Measurements from ENCODE around the gene IL4I1.
A peak's percentile ranks its signal among the peaks of the same experiment; 100 is the strongest.

Gene IL4I1

GRCh38 chr19:49862391-49863253 lies 34.1 kb downstream of the IL4I1 start:
- no peak for DNase-seq (ENCODE audit: low read depth)

GRCh38 chr19:49861541-49862378 lies 34.9 kb downstream of the IL4I1 start:
- no peak for DNase-seq (ENCODE audit: low read depth)

DNA sequence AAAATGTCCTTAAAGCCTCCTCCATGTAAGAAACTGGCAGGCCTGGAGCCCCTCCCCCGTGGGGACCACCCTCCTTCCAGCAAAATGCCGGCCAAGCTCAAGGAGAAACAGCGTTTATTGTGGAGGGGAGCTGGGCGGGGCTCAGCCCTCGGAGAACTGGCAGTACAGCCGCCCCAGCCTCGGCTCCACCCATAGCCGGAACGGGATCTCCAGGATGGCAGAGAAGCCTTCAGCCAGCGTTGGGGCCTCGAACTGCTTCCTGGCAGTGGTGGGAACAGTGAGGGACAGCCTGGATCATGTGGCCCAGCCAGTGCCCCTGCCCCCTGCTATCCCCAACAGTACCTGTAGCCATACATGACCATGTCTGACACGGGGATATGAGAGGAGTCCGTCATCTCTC lies 35.6 kb downstream of the IL4I1 start:
- DNase-seq (ENCODE audit: low read depth), result no peak

GRCh38 chr19:49860336-49861102 lies 36.2 kb downstream of the IL4I1 start:
- no peak for DNase-seq (ENCODE audit: low read depth)

GRCh38 chr19:49859682-49860335 lies 36.9 kb downstream of the IL4I1 start:
- DNase-seq (ENCODE audit: low read depth), result no peak

GRCh38 chr19:49858088-49858985 lies 38.4 kb downstream of the IL4I1 start:
- DNase-seq (ENCODE audit: low read depth), result no peak

DNA sequence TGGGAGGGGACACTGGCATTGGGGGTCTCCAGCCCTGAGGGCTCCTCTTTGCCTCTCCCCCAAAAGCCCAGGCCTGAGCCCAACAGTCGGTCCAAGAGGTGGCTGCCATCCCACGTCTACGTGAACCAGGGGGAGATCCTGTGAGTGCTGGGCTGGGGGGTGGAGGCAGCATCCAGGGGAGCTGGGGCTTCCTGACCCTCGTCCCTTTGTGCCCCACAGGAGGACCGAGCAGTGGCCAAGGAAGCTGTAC lies 38.9 kb downstream of the IL4I1 start:
- DNase-seq (ENCODE audit: low read depth), result no peak

GRCh38 chr19:49857061-49857837 lies 39.4 kb downstream of the IL4I1 start:
- no peak for DNase-seq (ENCODE audit: low read depth)

- no peak for DNase-seq (ENCODE audit: low read depth)
These were observed 40.1 kb downstream of the IL4I1 start for GRCh38 chr19:49856574-49857021.

- no peak for DNase-seq (ENCODE audit: low read depth)
These were observed 40.8 kb downstream of the IL4I1 start for GRCh38 chr19:49855676-49856573.

DNA sequence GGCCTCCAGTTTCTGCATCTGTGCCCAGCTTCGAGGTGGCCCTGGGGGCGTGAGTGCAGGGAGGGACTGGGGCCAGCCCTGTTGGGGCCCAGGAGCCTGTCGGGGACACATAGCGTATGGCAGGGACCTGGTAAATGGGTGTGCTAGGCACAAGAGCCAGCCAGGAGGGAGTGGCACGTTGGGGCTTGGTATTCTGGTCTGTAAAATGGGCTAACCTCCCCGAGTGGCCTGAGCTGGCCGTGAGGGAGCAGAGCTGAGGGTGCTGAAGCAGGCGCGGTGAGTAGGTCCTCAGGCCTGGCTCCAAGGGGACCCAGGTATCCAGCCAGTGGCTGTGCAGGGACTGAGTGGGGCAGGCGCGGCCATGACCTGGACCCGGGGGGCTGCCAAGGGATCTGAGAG lies 41.4 kb downstream of the IL4I1 start:
- no peak for DNase-seq (ENCODE audit: low read depth)

DNA sequence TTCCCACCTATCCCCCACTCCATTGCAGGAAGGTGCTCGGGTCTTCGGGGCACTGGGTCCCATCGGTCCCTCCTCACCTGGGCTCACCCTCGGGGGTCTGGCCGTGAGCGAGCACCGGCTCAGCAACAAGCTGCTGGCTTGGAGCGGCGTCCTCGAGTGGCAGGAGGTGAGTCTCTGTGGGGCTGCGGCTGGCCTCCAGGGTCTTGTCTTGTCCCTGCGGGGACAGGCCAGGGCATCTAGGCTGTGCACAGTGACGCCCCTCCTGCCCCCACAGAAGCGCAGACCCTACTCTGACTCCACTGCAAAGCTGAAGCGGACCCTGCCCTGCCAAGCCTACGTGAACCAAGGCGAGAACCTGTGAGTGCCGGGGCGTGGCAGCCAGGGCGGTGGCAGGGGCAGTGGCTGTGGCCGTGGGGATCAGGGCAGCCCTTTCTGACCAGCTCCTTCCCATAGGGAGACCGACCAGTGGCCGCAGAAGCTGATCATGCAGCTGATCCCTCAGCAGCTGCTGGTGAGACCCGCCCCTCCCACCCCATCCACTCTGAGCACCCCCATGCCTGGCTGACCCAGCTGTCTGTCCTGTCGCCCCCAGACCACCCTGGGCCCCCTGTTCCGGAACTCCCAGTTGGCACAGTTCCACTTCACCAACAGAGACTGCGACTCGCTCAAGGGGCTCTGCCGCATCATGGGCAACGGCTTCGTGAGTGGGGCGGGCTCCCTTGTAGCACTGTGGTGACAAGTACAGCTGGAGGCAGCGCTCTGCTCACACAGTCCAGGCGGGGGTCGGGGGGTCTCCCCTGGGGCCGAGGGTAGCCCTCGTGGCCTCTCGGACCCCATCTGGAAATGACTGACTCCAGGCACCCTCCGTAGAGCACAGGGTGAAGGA lies 42.1 kb downstream of the IL4I1 start:
- DNase-seq (ENCODE audit: low read depth), result no peak

DNA sequence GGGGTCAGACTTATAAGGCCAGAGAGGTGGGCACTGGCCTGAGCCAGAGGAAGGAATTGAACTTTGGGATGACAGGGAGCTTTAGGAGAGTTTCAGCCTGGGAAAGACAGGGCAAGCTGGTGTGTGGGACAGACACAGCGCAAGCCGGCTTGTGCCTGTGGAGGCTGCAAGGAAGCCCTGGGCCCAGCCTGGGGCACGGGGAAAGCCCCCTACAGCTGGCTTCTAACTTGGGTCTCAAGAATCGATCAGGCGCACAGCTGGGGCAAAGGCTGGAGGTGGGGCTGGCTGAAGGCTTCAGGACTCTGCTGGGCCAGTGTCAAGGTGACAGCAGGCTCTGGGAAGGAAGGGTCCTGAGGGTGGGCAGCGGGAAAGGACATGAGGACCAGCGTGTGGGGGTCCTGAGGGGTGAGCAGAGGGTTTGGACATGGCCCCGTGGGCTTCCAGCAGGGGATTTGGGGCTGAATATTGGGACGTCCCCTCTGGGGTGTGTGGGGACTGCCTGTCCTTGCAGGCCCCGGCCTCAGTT lies 42.8 kb downstream of the IL4I1 start:
- DNase-seq (ENCODE audit: low read depth), result no peak

GRCh38 chr19:49852631-49853126 lies 44.0 kb downstream of the IL4I1 start:
- no peak for DNase-seq (ENCODE audit: low read depth)

DNA sequence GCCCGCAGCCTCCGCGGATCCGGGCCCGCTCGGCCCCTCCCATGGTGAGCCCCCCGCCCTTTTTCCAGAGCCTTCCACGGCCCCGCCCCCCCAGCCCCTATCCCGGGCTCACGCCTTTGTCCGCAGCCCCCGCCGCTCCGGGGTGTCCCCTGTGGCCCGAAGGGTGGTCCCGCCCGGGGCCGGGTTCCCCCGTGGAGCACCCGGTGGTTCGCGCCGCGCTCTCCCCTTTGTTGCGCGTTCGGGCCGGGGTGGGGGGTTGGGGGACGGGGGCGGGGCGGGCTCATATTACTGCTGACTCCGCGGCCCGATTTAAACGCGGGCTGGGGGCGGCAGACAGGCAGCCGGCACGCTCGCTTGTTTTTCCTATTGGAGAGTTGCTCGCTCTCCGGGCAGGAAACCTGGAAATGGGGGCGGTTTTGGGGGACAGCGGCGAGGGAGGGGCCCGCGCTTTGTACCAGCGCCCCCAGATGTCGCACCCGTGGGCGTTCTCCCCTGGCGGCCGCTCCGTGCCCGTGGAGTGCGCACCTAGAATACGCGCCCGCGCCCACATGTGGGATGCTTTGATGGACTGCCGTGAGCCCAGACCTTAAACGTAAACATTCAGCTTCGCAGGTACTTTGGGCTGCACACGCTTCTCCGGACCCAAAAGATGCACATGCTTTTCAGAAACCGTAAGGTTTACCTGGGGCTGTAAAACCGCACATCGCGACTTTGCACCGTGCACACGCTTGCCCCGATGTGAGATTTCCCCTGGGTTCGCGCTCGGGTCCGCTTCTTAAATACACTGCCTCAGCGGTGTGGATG lies 45.0 kb downstream of the IL4I1 start:
- DNase-seq (ENCODE audit: low read depth), result no peak

GRCh38 chr19:49850487-49851342 lies 46.0 kb downstream of the IL4I1 start, which contains the start of gene PTOV1:
PTOV1 (plus strand) TSS chr19:49851159.
- DNase-seq (ENCODE audit: low read depth), result peak; percentile 81

Data from activated T-cell treated with anti-CD3 and anti-CD28 coated beads for 24 hours (primary cell).